PC-9 (cell line): ENCODE results near the gene IRF1. TPM values are rescaled to one million over a fixed set of nuclear protein-coding genes. Genes with fewer than 3 reads are reported as not detected.
"Not testable (repeated sequence)": the region's sequence is repeated elsewhere in the genome, so short reads cannot be mapped to it uniquely, and the experiment has no call there.

ENCODE experiments used
- BruUV-seq: library from RNA; stranded (reverse); fragments of 400-500 nt; replicated peaks from 2 replicates; lab custom pipeline; 2021; lab: Mats Ljungman, UMichigan
- CTCF ChIA-PET: fragments of 300-600 bp; sonication (Branson Sonifier 250); formaldehyde crosslinking; loops from one replicate; lab custom pipeline; 2022; ENCODE audit warnings: antibody characterized with exemption; lab: Charles Lee
- POLR2A ChIA-PET: fragments of 300-600 bp; sonication (Branson Sonifier 250); formaldehyde crosslinking; loops from one replicate; lab custom pipeline; 2022; ENCODE audit warnings: antibody characterized with exemption; ENCODE audit not compliant: unreplicated experiment; lab: Charles Lee
- DNase-seq, 2 experiments: peaks; one replicate each; pipeline versions ENCODE4 v3.0.0 to v3.0.0-alpha.2; 2015 to 2022; ENCODE audit warnings: mixed read lengths in 1 of 2
- H2AFZ ChIP-seq: fragments of 200-600 bp; sonication (generic); 2 replicates; pipeline ENCODE4 v1.8.1; 2017; ENCODE audit warnings: antibody characterized with exemption
- H3F3A ChIP-seq: fragments of 200-600 bp; sonication (generic); 2 replicates; pipeline ENCODE4 v1.8.1; 2017; ENCODE audit warnings: antibody characterized with exemption, mild to moderate bottlenecking, low read depth; ENCODE audit not compliant: insufficient read depth
- H3K27ac ChIP-seq: fragments of 200-600 bp; sonication (generic); 2 replicates; pipeline ENCODE4 v1.6.1; 2016; ENCODE audit warnings: mixed run types
- H3K27me3 ChIP-seq: fragments of 200-600 bp; sonication (generic); 2 replicates; pipeline ENCODE4 v1.6.1; 2016; ENCODE audit warnings: low read depth, mixed run types; ENCODE audit not compliant: insufficient read depth
- H3K36me3 ChIP-seq: fragments of 200-600 bp; sonication (generic); 2 replicates; pipeline ENCODE4 v1.6.1; 2016; ENCODE audit warnings: low read depth, mixed run types
- H3K4me1 ChIP-seq: fragments of 200-600 bp; sonication (generic); replicated peaks from 2 replicates; pipeline ENCODE4 v1.6.1; 2016; ENCODE audit warnings: mixed run types; ENCODE audit not compliant: insufficient read depth
- H3K4me2 ChIP-seq: fragments of 200-600 bp; sonication (generic); 2 replicates; pipeline ENCODE4 v1.6.1; 2017; ENCODE audit warnings: mixed run types
- H3K4me3 ChIP-seq: fragments of 200-600 bp; sonication (generic); 2 replicates; pipeline ENCODE4 v1.6.1; 2016; ENCODE audit warnings: mixed run types
- H3K79me2 ChIP-seq: fragments of 200-600 bp; sonication (generic); 2 replicates; pipeline ENCODE4 v1.6.1; 2017; ENCODE audit warnings: low read depth, mixed run types
- H3K9me2 ChIP-seq: fragments of 200-600 bp; sonication (generic); 2 replicates; pipeline ENCODE4 v1.8.1; 2017; ENCODE audit warnings: mild to moderate bottlenecking; ENCODE audit not compliant: insufficient read depth
- H3K9me3 ChIP-seq: fragments of 200-600 bp; sonication (generic); 2 replicates; pipeline ENCODE4 v1.8.1; 2016; ENCODE audit warnings: low read depth; ENCODE audit not compliant: insufficient read depth
- H4K20me1 ChIP-seq: fragments of 200-600 bp; sonication (generic); 2 replicates; pipeline ENCODE4 v1.8.1; 2017; ENCODE audit not compliant: insufficient read depth
- EZH2 ChIP-seq: fragments of 200-600 bp; sonication (generic); IDR thresholded peaks from 2 replicates; pipeline ENCODE4 v1.8.0; 2017; ENCODE audit warnings: antibody characterized with exemption, low read depth
- intact Hi-C: fragments of 100-400 bp; cut with micrococcal nuclease; formaldehyde crosslinking; loops from one replicate; pipeline ENCODE4 v1.10.0; 2022; ENCODE audit not compliant: unreplicated experiment
- total RNA-seq: library from RNA; stranded (reverse); gene quantifications from 2 replicates; pipeline ENCODE4 v1.2.3, GENCODE V29; 2021
- TF ChIP-seq, protein P1 (sequence below): fragments of 200-600 bp; sonication (generic); conservative IDR thresholded peaks from 2 replicates; pipeline ENCODE4 v1.6.1; 2017; ENCODE audit warnings: mixed run types, antibody characterized with exemption, mild to moderate bottlenecking, moderate library complexity

Gene IRF1
- total RNA-seq, 1 experiment from 2014 or later: 27.1 TPM

GRCh38 chr5:132438917-132439316 lies 51.7 kb downstream of the IRF1 start:
- no peaks in the 10 kb centered on the region for H3K79me2 ChIP-seq
- H3F3A ChIP-seq: no peaks in the 10 kb centered on the region
- H3K27me3 ChIP-seq: no peaks in the 10 kb centered on the region
- H4K20me1 ChIP-seq: no peaks in the 10 kb centered on the region
- no peaks in the 10 kb centered on the region; the same call in 1 of the 2 replicates for H3K4me1 ChIP-seq
- H3K4me3 ChIP-seq: no peak overlapping the region
- H3K9me2 ChIP-seq: no peaks in the 10 kb centered on the region
- intact Hi-C loops: no loop called here
- TF ChIP-seq, protein P1, sequence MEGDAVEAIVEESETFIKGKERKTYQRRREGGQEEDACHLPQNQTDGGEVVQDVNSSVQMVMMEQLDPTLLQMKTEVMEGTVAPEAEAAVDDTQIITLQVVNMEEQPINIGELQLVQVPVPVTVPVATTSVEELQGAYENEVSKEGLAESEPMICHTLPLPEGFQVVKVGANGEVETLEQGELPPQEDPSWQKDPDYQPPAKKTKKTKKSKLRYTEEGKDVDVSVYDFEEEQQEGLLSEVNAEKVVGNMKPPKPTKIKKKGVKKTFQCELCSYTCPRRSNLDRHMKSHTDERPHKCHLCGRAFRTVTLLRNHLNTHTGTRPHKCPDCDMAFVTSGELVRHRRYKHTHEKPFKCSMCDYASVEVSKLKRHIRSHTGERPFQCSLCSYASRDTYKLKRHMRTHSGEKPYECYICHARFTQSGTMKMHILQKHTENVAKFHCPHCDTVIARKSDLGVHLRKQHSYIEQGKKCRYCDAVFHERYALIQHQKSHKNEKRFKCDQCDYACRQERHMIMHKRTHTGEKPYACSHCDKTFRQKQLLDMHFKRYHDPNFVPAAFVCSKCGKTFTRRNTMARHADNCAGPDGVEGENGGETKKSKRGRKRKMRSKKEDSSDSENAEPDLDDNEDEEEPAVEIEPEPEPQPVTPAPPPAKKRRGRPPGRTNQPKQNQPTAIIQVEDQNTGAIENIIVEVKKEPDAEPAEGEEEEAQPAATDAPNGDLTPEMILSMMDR: no peak
- no peak for TF ChIP-seq EZH2
- DNase-seq: no peak
- H2AFZ ChIP-seq: no peak overlapping the region
- no peaks in the 10 kb centered on the region for H3K9me3 ChIP-seq
- H3K4me2 ChIP-seq: no peak overlapping the region
- H3K36me3 ChIP-seq: no peaks in the 10 kb centered on the region
- no peak overlapping the region for H3K27ac ChIP-seq
- BruUV-seq: no TSS peak
- ChIA-PET POLR2A (interaction anchor here (0.6 kb wide), 1 partner anchor 58 kb away, joined by 14 read pairs; no protein-coding TSS in a partner anchor), CTCF (interaction anchor here (0.6 kb wide), 1 partner anchor 437 kb away, joined by 3 read pairs; no protein-coding TSS in a partner anchor)

- DNase-seq, H3K9me2 ChIP-seq, H4K20me1 ChIP-seq, H3K27me3 ChIP-seq, H3K27ac ChIP-seq, BruUV-seq, H3K36me3 ChIP-seq, H3K4me1 ChIP-seq, H2AFZ ChIP-seq, H3K4me2 ChIP-seq, H3F3A ChIP-seq, intact Hi-C loops, H3K9me3 ChIP-seq, H3K4me3 ChIP-seq, H3K79me2 ChIP-seq, POLR2A ChIA-PET: not testable (repeated sequence)
- CTCF ChIA-PET: interaction anchor here (0.6 kb wide), 1 partner anchor 26 kb away, joined by 4 read pairs; no protein-coding TSS in a partner anchor
Observed at GRCh38 chr5:132438267-132438645, 52.3 kb downstream of the IRF1 start.

GRCh38 chr5:132437604-132438266 lies 52.8 kb downstream of the IRF1 start:
- H3K27ac ChIP-seq: no peak overlapping the region
- no TSS peak for BruUV-seq

More at GRCh38 chr5:132437604-132438266, 52.8 kb downstream of the IRF1 start:
- Histone ChIP-seq H3K36me3 (no peaks in the 10 kb centered on the region), H3K9me3 (no peaks in the 10 kb centered on the region), H3K4me2 (no peak overlapping the region), H3K27me3 (no peaks in the 10 kb centered on the region), H2AFZ (no peak overlapping the region), H3K4me1 (no peaks in the 10 kb centered on the region; the same call in 1 of the 2 replicates), H3K9me2 (no peaks in the 10 kb centered on the region), H3F3A (no peaks in the 10 kb centered on the region), H3K4me3 (no peak overlapping the region), H3K79me2 (no peaks in the 10 kb centered on the region), H4K20me1 (no peaks in the 10 kb centered on the region)
- no peak for DNase-seq
- ChIA-PET CTCF (interaction anchor here (0.6 kb wide), 1 partner anchor 26 kb away, joined by 4 read pairs; no protein-coding TSS in a partner anchor), POLR2A (no interaction called here)
- intact Hi-C loops: no loop called here
- TF ChIP-seq, protein P1: no peak
- TF ChIP-seq EZH2: no peak
